NCI-H146 treated with DMSO at 0.1 percent for 48 hours (cell line): ENCODE measurements around the gene CNNM3.
"Not testable (repeated sequence)": the region's sequence is repeated elsewhere in the genome, so short reads cannot be mapped to it uniquely, and the experiment has no call there.

Experiments
- DNase-seq: peaks from one replicate; lab custom pipeline; 2025; ENCODE audit not compliant: unreplicated experiment; lab: John Stamatoyannopoulos, UW

The CNNM3 gene

GRCh38 chr2:96816127-96816835 lies at the start of gene CNNM3:
CNNM3 (plus strand) TSS chr2:96816268; CDS start chr2:96816278, 10 bp downstream.
- DNase-seq = peak; percentile 87

- no peak for DNase-seq
These were observed 48.8 kb upstream of the CNNM3 start for GRCh38 chr2:96767135-96767871.

GRCh38 chr2:96768083-96768561 lies 47.9 kb upstream of the CNNM3 start:
- DNase-seq = no peak

- DNase-seq = no peak
These were observed 46.3 kb upstream of the CNNM3 start for GRCh38 chr2:96769814-96770213.

GRCh38 chr2:96770442-96771202 lies 45.4 kb upstream of the CNNM3 start:
- no peak for DNase-seq

GRCh38 chr2:96771796-96772618 lies 44.1 kb upstream of the CNNM3 start:
- no peak for DNase-seq

GRCh38 chr2:96772903-96773671 lies 43.0 kb upstream of the CNNM3 start:
- no peak for DNase-seq

- no peak for DNase-seq
These were observed 42.1 kb upstream of the CNNM3 start for GRCh38 chr2:96773922-96774321.

GRCh38 chr2:96775160-96775559 lies 40.9 kb upstream of the CNNM3 start:
- no peak for DNase-seq

GRCh38 chr2:96783388-96783787 lies 32.7 kb upstream of the CNNM3 start:
- DNase-seq = no peak

- DNase-seq = no peak
These were observed 28.7 kb upstream of the CNNM3 start for GRCh38 chr2:96787411-96787810.

GRCh38 chr2:96788442-96789244 lies 27.4 kb upstream of the CNNM3 start:
- no peak for DNase-seq

- no peak for DNase-seq
These were observed 26.8 kb upstream of the CNNM3 start for GRCh38 chr2:96789245-96789617.

- no peak for DNase-seq
These were observed 23.0 kb upstream of the CNNM3 start for GRCh38 chr2:96792772-96793749.

- no peak for DNase-seq
These were observed 21.0 kb upstream of the CNNM3 start for GRCh38 chr2:96795076-96795475.

- not testable (repeated sequence) for DNase-seq
These were observed 19.6 kb upstream of the CNNM3 start for GRCh38 chr2:96796497-96796896.

- no peak for DNase-seq
These were observed 18.9 kb upstream of the CNNM3 start for GRCh38 chr2:96797066-96797625.
